Measurements from ENCODE around the gene ANKRD30A. TPM values are rescaled to one million over a fixed set of nuclear protein-coding genes. Genes with fewer than 3 reads are reported as not detected.
"Not testable (repeated sequence)": the region's sequence is repeated elsewhere in the genome, so short reads cannot be mapped to it uniquely, and the experiment has no call there.

ANKRD30A gene
- total RNA-seq, 1 donor from 2014 or later, result not detected

GRCh38 chr10:37124532-37124931, 866 bp upstream of the ANKRD30A start:
- TF ChIP-seq, protein P1, sequence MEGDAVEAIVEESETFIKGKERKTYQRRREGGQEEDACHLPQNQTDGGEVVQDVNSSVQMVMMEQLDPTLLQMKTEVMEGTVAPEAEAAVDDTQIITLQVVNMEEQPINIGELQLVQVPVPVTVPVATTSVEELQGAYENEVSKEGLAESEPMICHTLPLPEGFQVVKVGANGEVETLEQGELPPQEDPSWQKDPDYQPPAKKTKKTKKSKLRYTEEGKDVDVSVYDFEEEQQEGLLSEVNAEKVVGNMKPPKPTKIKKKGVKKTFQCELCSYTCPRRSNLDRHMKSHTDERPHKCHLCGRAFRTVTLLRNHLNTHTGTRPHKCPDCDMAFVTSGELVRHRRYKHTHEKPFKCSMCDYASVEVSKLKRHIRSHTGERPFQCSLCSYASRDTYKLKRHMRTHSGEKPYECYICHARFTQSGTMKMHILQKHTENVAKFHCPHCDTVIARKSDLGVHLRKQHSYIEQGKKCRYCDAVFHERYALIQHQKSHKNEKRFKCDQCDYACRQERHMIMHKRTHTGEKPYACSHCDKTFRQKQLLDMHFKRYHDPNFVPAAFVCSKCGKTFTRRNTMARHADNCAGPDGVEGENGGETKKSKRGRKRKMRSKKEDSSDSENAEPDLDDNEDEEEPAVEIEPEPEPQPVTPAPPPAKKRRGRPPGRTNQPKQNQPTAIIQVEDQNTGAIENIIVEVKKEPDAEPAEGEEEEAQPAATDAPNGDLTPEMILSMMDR (IDR thresholded peaks at IDR 0.05; ENCODE audit: unreplicated experiment), result no peak
- Mint-ChIP-seq H3K4me3 (ENCODE audit: unreplicated experiment) (no peak overlapping the region), H3K4me1 (ENCODE audit: unreplicated experiment) (no peaks in the 10 kb centered on the region), H3K27me3 (ENCODE audit: unreplicated experiment) (peaks cover 7% of the 10 kb centered on the region), H3K9me3 (ENCODE audit: unreplicated experiment) (no peaks in the 10 kb centered on the region), H3K36me3 (ENCODE audit: low read depth, unreplicated experiment) (no peaks in the 10 kb centered on the region), H3K27ac (ENCODE audit: unreplicated experiment) (no peak overlapping the region)
- no peak for DNase-seq (ENCODE audit: low spot score)

DNA sequence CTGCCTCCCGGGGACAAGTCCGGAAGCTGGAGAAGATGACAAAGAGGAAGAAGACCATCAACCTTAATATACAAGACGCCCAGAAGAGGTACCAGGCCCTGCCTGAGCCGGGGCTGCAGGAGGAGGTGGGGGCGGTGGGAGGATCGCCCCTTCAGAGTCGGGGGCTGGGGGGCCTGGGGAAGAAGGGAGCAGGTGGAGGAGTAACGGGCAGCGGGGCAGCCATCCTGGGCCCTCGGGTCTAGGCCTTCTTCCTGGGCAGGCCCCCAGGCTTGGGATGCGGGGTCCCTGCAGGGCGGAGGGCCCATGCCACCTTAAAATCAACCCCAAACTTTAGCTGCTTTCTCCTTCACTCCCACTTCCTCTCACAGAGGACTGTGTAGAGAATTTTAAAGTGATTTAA, 523 bp downstream of the ANKRD30A start:
- no peaks in the 10 kb centered on the region for H3K4me1 Mint-ChIP-seq (ENCODE audit: unreplicated experiment)
- no peaks in the 10 kb centered on the region for H3K9me3 Mint-ChIP-seq (ENCODE audit: unreplicated experiment)
- no peaks in the 10 kb centered on the region for H3K36me3 Mint-ChIP-seq (ENCODE audit: low read depth, unreplicated experiment)
- DNase-seq (ENCODE audit: low spot score), result no peak
- TF ChIP-seq, protein P1 (IDR thresholded peaks at IDR 0.05; ENCODE audit: unreplicated experiment), result no peak
- no peak overlapping the region for H3K27ac Mint-ChIP-seq (ENCODE audit: unreplicated experiment)
- no peak overlapping the region for H3K4me3 Mint-ChIP-seq (ENCODE audit: unreplicated experiment)
- peaks cover 7% of the 10 kb centered on the region for H3K27me3 Mint-ChIP-seq (ENCODE audit: unreplicated experiment)

- Mint-ChIP-seq H3K27me3 (ENCODE audit: unreplicated experiment) (peaks cover 2% of the 10 kb centered on the region), H3K4me3 (ENCODE audit: unreplicated experiment) (no peak overlapping the region), H3K4me1 (ENCODE audit: unreplicated experiment) (no peaks in the 10 kb centered on the region), H3K27ac (ENCODE audit: unreplicated experiment) (no peak overlapping the region), H3K9me3 (ENCODE audit: unreplicated experiment) (peaks cover 17% of the 10 kb centered on the region), H3K36me3 (ENCODE audit: low read depth, unreplicated experiment) (no peaks in the 10 kb centered on the region)
- no peak for DNase-seq (ENCODE audit: low spot score)
- TF ChIP-seq, protein P1 (IDR thresholded peaks at IDR 0.05; ENCODE audit: unreplicated experiment), result no peak
Measured at GRCh38 chr10:37146443-37146842, 21.0 kb downstream of the ANKRD30A start.

- DNase-seq (ENCODE audit: low spot score); H3K4me1 Mint-ChIP-seq (ENCODE audit: unreplicated experiment); H3K27ac Mint-ChIP-seq (ENCODE audit: unreplicated experiment); H3K4me3 Mint-ChIP-seq (ENCODE audit: unreplicated experiment); H3K27me3 Mint-ChIP-seq (ENCODE audit: unreplicated experiment); H3K36me3 Mint-ChIP-seq (ENCODE audit: low read depth, unreplicated experiment); H3K9me3 Mint-ChIP-seq (ENCODE audit: unreplicated experiment): not testable (repeated sequence)
Measured at GRCh38 chr10:37162430-37162829, 37.0 kb downstream of the ANKRD30A start.

GRCh38 chr10:37171945-37172344, 46.5 kb downstream of the ANKRD30A start:
- H3K9me3 Mint-ChIP-seq (ENCODE audit: unreplicated experiment); H3K36me3 Mint-ChIP-seq (ENCODE audit: low read depth, unreplicated experiment); H3K27me3 Mint-ChIP-seq (ENCODE audit: unreplicated experiment); H3K4me1 Mint-ChIP-seq (ENCODE audit: unreplicated experiment); H3K27ac Mint-ChIP-seq (ENCODE audit: unreplicated experiment); DNase-seq (ENCODE audit: low spot score); H3K4me3 Mint-ChIP-seq (ENCODE audit: unreplicated experiment): not testable (repeated sequence)

DNA sequence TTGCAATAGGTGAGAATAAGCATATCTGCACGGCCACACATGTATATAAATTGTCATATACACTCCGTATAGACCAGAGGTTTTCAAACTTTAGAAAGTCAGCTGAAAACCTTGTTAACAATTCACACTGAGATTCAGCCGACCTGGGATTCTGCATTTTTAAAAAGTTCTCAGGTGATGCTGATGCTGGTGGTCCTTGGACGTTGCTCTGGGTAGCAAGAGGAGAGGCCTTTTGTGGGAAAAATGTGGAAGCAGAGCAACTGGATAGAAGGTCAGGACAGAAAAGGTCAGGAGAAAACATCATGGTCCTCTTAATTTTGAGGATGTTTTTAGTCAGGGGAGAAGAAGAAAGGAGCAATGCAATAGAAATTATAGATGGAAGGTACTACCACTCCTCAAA, 52.9 kb downstream of the ANKRD30A start:
- not testable (repeated sequence) for H3K4me3 Mint-ChIP-seq (ENCODE audit: unreplicated experiment); H3K36me3 Mint-ChIP-seq (ENCODE audit: low read depth, unreplicated experiment); H3K27me3 Mint-ChIP-seq (ENCODE audit: unreplicated experiment); DNase-seq (ENCODE audit: low spot score); H3K4me1 Mint-ChIP-seq (ENCODE audit: unreplicated experiment); H3K27ac Mint-ChIP-seq (ENCODE audit: unreplicated experiment); H3K9me3 Mint-ChIP-seq (ENCODE audit: unreplicated experiment)

DNA sequence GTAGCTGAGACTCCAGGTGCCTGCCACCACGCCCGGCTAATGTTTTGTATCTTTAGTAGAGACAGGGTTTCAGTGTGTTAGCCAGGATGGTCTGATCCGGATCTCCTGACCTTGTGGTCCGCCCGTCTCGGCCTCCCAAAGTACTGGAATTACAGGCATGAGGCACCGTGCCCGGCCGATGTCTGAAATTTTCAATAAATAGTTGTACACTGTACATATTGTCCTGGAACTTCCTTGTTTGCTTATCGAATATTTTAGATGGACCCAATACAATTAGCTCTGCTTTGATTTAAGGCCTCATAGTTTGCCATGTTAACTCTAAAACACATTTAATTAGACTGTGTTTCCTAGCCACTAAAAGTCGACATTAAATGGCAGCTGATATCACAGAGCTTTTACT, 57.3 kb downstream of the ANKRD30A start:
- DNase-seq (ENCODE audit: low spot score); H3K27ac Mint-ChIP-seq (ENCODE audit: unreplicated experiment); H3K4me1 Mint-ChIP-seq (ENCODE audit: unreplicated experiment); H3K9me3 Mint-ChIP-seq (ENCODE audit: unreplicated experiment); H3K4me3 Mint-ChIP-seq (ENCODE audit: unreplicated experiment); H3K27me3 Mint-ChIP-seq (ENCODE audit: unreplicated experiment); H3K36me3 Mint-ChIP-seq (ENCODE audit: low read depth, unreplicated experiment): not testable (repeated sequence)
